Neuronal stem cell (in vitro differentiated cells): ENCODE measurements around the gene ANGPT4.

Experiments used
- DNase-seq: peaks from one replicate; pipeline ENCODE4 v3.0.0-alpha.2; 2013; ENCODE audit warnings: low spot score
- H2AFZ ChIP-seq: one replicate; pipeline ENCODE4 v1.6.1; 2013; ENCODE audit warnings: mild to moderate bottlenecking, low read length, inconsistent platforms
- H2AK5ac ChIP-seq: 2 replicates; pipeline ENCODE4 v1.6.1; 2013; ENCODE audit warnings: low read depth, mild to moderate bottlenecking, inconsistent platforms, low read length, moderate library complexity, mixed read lengths
- H2BK120ac ChIP-seq: 2 replicates; pipeline ENCODE4 v1.6.1; 2013; ENCODE audit warnings: low read depth, mild to moderate bottlenecking, inconsistent platforms, low read length, moderate library complexity, mixed read lengths
- H2BK12ac ChIP-seq: one replicate; pipeline ENCODE4 v1.6.1; 2013; ENCODE audit warnings: low read length, inconsistent platforms
- H2BK15ac ChIP-seq: 2 replicates; pipeline ENCODE4 v1.6.1; 2013; ENCODE audit warnings: mild to moderate bottlenecking, low read length, inconsistent platforms, mixed read lengths
- H2BK5ac ChIP-seq: one replicate; pipeline ENCODE4 v1.6.1; 2013; ENCODE audit warnings: inconsistent platforms, mild to moderate bottlenecking, low read length, moderate library complexity
- H3K14ac ChIP-seq: one replicate; pipeline ENCODE4 v1.6.1; 2013; ENCODE audit warnings: low read length, inconsistent platforms
- H3K18ac ChIP-seq: 2 replicates; pipeline ENCODE4 v1.6.1; 2013; ENCODE audit warnings: low read length, inconsistent platforms
- H3K23ac ChIP-seq: 2 replicates; pipeline ENCODE4 v1.6.1; 2013; ENCODE audit warnings: low read depth, mild to moderate bottlenecking, mixed read lengths, low read length, inconsistent platforms; ENCODE audit not compliant: poor library complexity
- H3K27ac ChIP-seq: replicated peaks from 3 replicates; pipeline ENCODE4 v1.5.1; 2013; ENCODE audit warnings: low read length, inconsistent platforms
- H3K27me3 ChIP-seq, 3 experiments: 2 replicates each; pipeline ENCODE4 v1.6.1; 2013; ENCODE audit warnings: low read length in 3 of 3, mild to moderate bottlenecking in 2 of 3, inconsistent platforms in 1 of 3, low read depth in 1 of 3, mixed read lengths in 1 of 3, moderate library complexity in 1 of 3; ENCODE audit not compliant: control insufficient read depth in 3 of 3, insufficient read depth in 3 of 3
- H3K36me3 ChIP-seq, 2 donors: replicated peaks in 1 of 2; 2 replicates each; pipeline ENCODE4 v1.6.1; 2013; ENCODE audit warnings: low read length in 2 of 2; ENCODE audit not compliant: control insufficient read depth in 2 of 2, insufficient read depth in 2 of 2
- H3K4ac ChIP-seq: 2 replicates; pipeline ENCODE4 v1.6.1; 2013; ENCODE audit warnings: inconsistent platforms, mild to moderate bottlenecking, low read length, moderate library complexity
- H3K4me1 ChIP-seq, 2 donors: 1 replicate in 1 of 2; 2 replicates in 1 of 2; pipeline ENCODE4 v1.6.1; 2013; ENCODE audit warnings: low read length in 2 of 2, low read depth in 1 of 2; ENCODE audit not compliant: control insufficient read depth in 2 of 2, insufficient read depth in 1 of 2
- H3K4me2 ChIP-seq: one replicate; pipeline ENCODE4 v1.6.1; 2013; ENCODE audit warnings: mild to moderate bottlenecking, low read length, inconsistent platforms; ENCODE audit not compliant: insufficient read depth, poor library complexity, severe bottlenecking
- H3K4me3 ChIP-seq, 2 donors: 2 replicates each; pipeline ENCODE4 v1.5.1; 2013; ENCODE audit warnings: low read length in 2 of 2, mild to moderate bottlenecking in 2 of 2, inconsistent platforms in 1 of 2, moderate library complexity in 1 of 2
- H3K79me1 ChIP-seq: one replicate; pipeline ENCODE4 v1.6.1; 2013; ENCODE audit warnings: low read depth, mild to moderate bottlenecking, inconsistent platforms, low read length, moderate library complexity
- H3K9ac ChIP-seq: one replicate; pipeline ENCODE4 v1.6.1; 2013; ENCODE audit warnings: mild to moderate bottlenecking, low read depth, low read length, inconsistent platforms; ENCODE audit not compliant: poor library complexity
- H3K9me3 ChIP-seq, 2 donors: replicated peaks in 1 of 2; 2 replicates each; pipeline versions ENCODE3 to v1.6.1; 2013; ENCODE audit warnings: low read length in 2 of 2, mild to moderate bottlenecking in 2 of 2, inconsistent platforms in 1 of 2, low read depth in 1 of 2, mixed read lengths in 1 of 2, moderate library complexity in 1 of 2; ENCODE audit not compliant: control insufficient read depth in 2 of 2, insufficient read depth in 1 of 2
- H4K8ac ChIP-seq: one replicate; pipeline ENCODE4 v1.6.1; 2013; ENCODE audit warnings: low read depth, mild to moderate bottlenecking, inconsistent platforms, low read length, moderate library complexity
- H4K91ac ChIP-seq: one replicate; pipeline ENCODE4 v1.6.1; 2013; ENCODE audit warnings: low read length, low read depth, mild to moderate bottlenecking, inconsistent platforms; ENCODE audit not compliant: poor library complexity
- WGBS, 2 donors: extraction: QIAGEN DNeasy Blood & Tissue Kit; methylation state at CpG; one replicate each; pipeline ENCODE4 v1.1.7; 2013; ENCODE audit warnings: missing lambda C conversion rate in 2 of 2, mixed read lengths in 1 of 2; ENCODE audit not compliant: insufficient read length in 2 of 2, insufficient replicate concordance in 1 of 2; ENCODE audit errors: extremely low coverage in 2 of 2; 5-methylcytosine and 5-hydroxymethylcytosine counted together

Gene ANGPT4

DNA sequence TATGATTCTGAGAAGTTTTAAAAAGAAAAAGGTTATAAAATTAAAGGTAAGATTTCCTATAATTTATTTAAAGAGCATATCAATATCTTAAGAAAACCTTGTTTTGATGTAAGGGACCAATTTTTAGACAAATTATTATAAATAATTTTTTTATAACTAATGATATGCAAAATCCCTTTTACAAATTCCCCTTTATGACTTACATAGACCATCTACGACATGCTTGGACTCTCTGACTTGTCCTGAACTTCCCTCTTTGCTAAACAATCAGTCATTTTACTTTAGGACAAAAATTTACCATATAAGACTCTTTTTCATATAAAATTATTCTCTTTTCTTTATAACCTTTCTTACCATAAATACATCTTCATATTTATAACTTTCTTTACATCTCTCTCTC is 15.3 kb upstream of the ANGPT4 start:
- Histone ChIP-seq H3K9ac (no peak overlapping the region), H4K91ac (no peak overlapping the region), H2BK12ac (no peak overlapping the region), H3K4ac (no peak overlapping the region), H3K27ac (no peak overlapping the region), H2BK5ac (no peak overlapping the region), H2AK5ac (no peak overlapping the region), H2BK15ac (no peak overlapping the region), H3K4me2 (no peak overlapping the region), H3K9me3 (peaks cover 3 to 8% of the 10 kb centered on the region in 2 donors), H3K18ac (no peak overlapping the region), H2BK120ac (no peak overlapping the region), H3K4me1 (no peaks in the 10 kb centered on the region), H3K14ac (no peak overlapping the region), H3K79me1 (no peaks in the 10 kb centered on the region), H2AFZ (no peak overlapping the region), H3K4me3 (no peak overlapping the region), H4K8ac (no peak overlapping the region), H3K27me3 (no peaks in the 10 kb centered on the region), H3K36me3 (no peaks in the 10 kb centered on the region), H3K23ac (no peak overlapping the region)
- WGBS, 2 donors: no CpG with 5 or more reads among the region's 1 CpG
- no peak for DNase-seq

DNA sequence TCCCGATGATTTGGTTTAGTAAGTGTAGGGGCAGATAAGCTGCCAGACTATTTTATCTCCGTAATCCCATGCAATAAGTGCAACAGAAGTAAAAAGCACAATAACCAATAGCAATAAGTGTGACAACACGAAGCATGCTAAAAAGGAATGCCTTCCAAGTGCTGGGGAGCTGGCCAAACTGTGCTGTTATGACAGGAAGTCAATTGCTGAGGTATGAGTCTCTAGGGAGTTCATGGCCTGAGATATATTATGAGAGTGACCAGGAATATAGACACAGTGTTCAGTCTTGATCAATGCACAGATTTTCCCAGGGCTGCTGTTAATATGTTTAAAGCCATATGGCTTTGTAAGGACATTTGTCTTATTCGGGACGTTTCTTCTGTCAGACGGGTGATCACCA is 10.5 kb upstream of the ANGPT4 start:
- Histone ChIP-seq H3K27me3 (peaks cover 0 to 3% (median 0%) of the 10 kb centered on the region in 3 experiments), H4K91ac (no peak overlapping the region), H3K18ac (no peak overlapping the region), H3K4me3 (no peak overlapping the region), H3K14ac (no peak overlapping the region), H3K36me3 (no peaks in the 10 kb centered on the region), H3K27ac (no peak overlapping the region), H3K4me1 (no peaks in the 10 kb centered on the region), H3K4ac (no peak overlapping the region), H3K23ac (no peak overlapping the region), H2BK120ac (no peak overlapping the region), H3K79me1 (no peaks in the 10 kb centered on the region), H2BK12ac (no peak overlapping the region), H2BK15ac (no peak overlapping the region), H2AFZ (no peak overlapping the region), H3K9me3 (peaks cover under 1 to 2% of the 10 kb centered on the region in 2 donors), H3K4me2 (no peak overlapping the region), H3K9ac (no peak overlapping the region), H4K8ac (no peak overlapping the region), H2AK5ac (no peak overlapping the region), H2BK5ac (no peak overlapping the region)
- WGBS, 2 donors: no CpG with 5 or more reads among the region's 6 CpGs
- DNase-seq: no peak

DNA sequence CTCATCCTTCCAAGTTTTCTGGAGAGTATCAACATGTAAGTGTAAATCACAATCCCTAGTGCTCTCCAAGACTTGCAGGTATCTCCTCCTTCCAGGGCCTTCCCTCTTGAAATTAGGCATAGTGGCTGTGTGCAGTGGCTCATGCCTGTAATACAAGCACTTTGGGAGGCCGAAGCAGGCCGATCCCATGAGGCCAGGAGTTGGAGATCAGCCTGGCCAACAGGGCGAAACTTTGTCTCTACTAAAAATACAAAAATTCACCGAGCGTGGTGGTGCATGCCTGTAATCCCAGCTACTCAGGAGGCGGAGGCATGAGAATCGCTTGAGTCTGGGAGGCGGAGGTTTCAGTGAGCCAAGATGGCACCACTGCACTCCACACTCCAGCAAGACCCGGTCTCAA is 9.4 kb upstream of the ANGPT4 start:
- no peak overlapping the region for H2BK120ac ChIP-seq
- H3K4me2 ChIP-seq: no peak overlapping the region

GRCh38 chr20:924639-925038 is 8.5 kb upstream of the ANGPT4 start:
- Histone ChIP-seq H3K9ac (no peak overlapping the region), H2AK5ac (no peak overlapping the region)
- no peak for DNase-seq

More for the DNA sequence above, 9.4 kb upstream of the ANGPT4 start:
- Histone ChIP-seq H4K8ac (no peak overlapping the region), H2BK15ac (no peak overlapping the region), H3K27me3 (peaks cover 0 to 3% (median 0%) of the 10 kb centered on the region in 3 experiments), H3K9me3 (peaks cover 0 to 2% of the 10 kb centered on the region in 2 donors), H2AK5ac (no peak overlapping the region), H2BK12ac (no peak overlapping the region), H3K79me1 (no peaks in the 10 kb centered on the region), H3K9ac (no peak overlapping the region), H3K27ac (no peak overlapping the region), H3K4me1 (no peaks in the 10 kb centered on the region), H3K36me3 (no peaks in the 10 kb centered on the region), H3K14ac (no peak overlapping the region), H2BK5ac (no peak overlapping the region), H2AFZ (no peak overlapping the region), H3K4ac (no peak overlapping the region), H4K91ac (no peak overlapping the region), H3K4me3 (no peak overlapping the region), H3K23ac (no peak overlapping the region), H3K18ac (no peak overlapping the region)
- DNase-seq: no peak
- no CpG with 5 or more reads among the region's 9 CpGs for WGBS, 2 donors

More at GRCh38 chr20:924639-925038, 8.5 kb upstream of the ANGPT4 start:
- no peak overlapping the region for H2BK15ac ChIP-seq
- H2BK12ac ChIP-seq: no peak overlapping the region
- no peak overlapping the region for H3K23ac ChIP-seq
- no peaks in the 10 kb centered on the region for H3K4me1 ChIP-seq
- peaks cover 0 to 2% of the 10 kb centered on the region in 2 donors for H3K9me3 ChIP-seq
- no peak overlapping the region for H2AFZ ChIP-seq
- H4K91ac ChIP-seq: no peak overlapping the region
- H3K36me3 ChIP-seq: no peaks in the 10 kb centered on the region
- H3K79me1 ChIP-seq: no peaks in the 10 kb centered on the region
- H3K14ac ChIP-seq: no peak overlapping the region
- no peak overlapping the region for H3K27ac ChIP-seq
- no peak overlapping the region for H3K18ac ChIP-seq
- no peak overlapping the region for H3K4me2 ChIP-seq
- peaks cover 0 to 3% (median 0%) of the 10 kb centered on the region in 3 experiments for H3K27me3 ChIP-seq
- H2BK120ac ChIP-seq: no peak overlapping the region
- H3K4ac ChIP-seq: no peak overlapping the region
- H3K4me3 ChIP-seq: no peak overlapping the region
- H4K8ac ChIP-seq: no peak overlapping the region
- H2BK5ac ChIP-seq: no peak overlapping the region
